HG03103 (cell line): ENCODE measurements around the gene MRPL49.
"Not testable (repeated sequence)": the region's sequence is repeated elsewhere in the genome, so short reads cannot be mapped to it uniquely, and the experiment has no call there.

ENCODE experiments used
- ATAC-seq: cut with Tn5 transposase; IDR thresholded peaks from one replicate; pipeline ENCODE4 v1.9.1; 2021; ENCODE audit warnings: low read depth; ENCODE audit not compliant: unreplicated experiment

The MRPL49 gene

GRCh38 chr11:65132238-65132987, 10.3 kb downstream of the MRPL49 start:
- ATAC-seq, result peak; percentile 40

GRCh38 chr11:65132988-65133700, 11.0 kb downstream of the MRPL49 start:
- no peak for ATAC-seq

DNA sequence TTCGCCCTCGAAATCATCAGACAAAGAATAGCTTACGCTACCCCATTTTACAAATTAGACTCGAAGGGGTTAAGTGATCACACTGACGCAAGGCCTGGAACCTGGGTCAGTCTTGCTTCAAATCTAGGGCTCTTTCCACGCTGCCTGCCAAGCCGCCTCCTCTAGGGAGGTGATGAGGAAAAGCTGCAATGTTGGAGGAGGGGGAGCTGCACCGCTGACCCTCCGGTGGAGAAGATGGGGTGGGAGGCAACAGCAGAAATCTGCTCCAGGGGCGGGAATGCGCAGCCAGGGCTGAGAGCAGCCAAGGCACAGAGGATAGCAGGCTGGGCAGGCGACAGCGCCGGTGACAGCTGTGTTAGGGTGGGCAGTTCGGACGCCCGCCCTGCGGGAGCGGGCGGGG, 11.6 kb downstream of the MRPL49 start:
- no peak for ATAC-seq

- peak; percentile 44 for ATAC-seq
These were observed 12.3 kb downstream of the MRPL49 start, which contains the start of gene SYVN1 for GRCh38 chr11:65134240-65134951. Gene SYVN1 (minus strand): TSS chr11:65134519. CDS start chr11:65133601, 918 bp downstream.

GRCh38 chr11:65134952-65135632, 13.0 kb downstream of the MRPL49 start:
- ATAC-seq, result peak; percentile 58

DNA sequence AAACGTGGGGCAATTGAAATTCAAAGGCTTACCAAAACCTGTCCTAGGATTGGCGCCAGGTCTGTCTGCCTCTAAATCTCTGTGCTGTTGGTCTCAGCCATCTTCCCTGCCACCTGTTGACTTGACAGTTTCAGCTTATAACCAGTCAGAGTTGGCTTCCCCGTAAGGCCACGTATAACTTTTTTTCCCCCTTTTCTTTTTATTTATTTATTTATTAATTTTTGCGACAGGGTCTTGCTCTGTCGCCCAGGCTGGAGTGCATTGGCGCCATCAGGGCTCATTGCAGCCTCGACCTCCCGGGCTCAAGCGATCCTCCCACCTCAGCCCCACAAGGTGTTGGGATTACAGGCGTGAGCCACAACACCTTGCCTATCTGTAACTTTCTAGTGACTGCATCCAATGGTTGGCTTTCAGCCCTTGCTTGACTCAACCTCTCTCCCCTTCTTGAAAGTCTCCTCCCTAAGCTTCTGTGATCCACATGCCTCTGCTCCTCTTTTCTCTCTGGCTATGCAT, 13.6 kb downstream of the MRPL49 start:
- ATAC-seq, result no peak

DNA sequence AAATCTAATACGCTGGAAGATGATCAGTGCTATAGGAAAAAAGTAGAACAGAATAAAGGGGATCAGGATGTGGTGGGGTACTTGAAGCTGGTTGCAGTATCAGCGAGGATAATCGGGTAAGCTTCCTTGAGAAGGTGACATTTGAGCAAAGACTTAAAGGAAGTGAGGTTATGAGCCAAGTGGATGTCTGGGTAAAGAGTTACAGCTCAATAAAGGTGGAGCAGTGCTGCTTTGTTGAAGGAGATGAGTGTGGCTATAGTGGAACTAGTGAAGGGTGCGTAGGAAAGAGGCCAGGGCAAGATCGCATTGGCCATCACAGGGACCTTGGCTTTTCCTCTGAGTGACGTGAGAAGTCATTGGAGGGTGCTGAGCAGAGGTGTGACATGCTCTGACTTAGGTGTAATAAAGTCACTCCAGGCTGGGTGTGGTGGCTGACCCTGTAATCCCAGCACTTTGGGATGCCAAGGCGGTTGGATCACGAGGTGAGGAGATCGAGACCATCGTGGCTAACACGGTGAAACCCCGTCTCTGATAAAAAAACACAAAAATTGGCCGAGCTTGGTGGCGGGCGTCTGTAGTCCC, 14.5 kb downstream of the MRPL49 start:
- no peak for ATAC-seq

- ATAC-seq, result no peak
These were observed 19.9 kb downstream of the MRPL49 start for GRCh38 chr11:65141896-65142494.

- no peak for ATAC-seq
These were observed 25.4 kb downstream of the MRPL49 start for GRCh38 chr11:65147352-65148075.

DNA sequence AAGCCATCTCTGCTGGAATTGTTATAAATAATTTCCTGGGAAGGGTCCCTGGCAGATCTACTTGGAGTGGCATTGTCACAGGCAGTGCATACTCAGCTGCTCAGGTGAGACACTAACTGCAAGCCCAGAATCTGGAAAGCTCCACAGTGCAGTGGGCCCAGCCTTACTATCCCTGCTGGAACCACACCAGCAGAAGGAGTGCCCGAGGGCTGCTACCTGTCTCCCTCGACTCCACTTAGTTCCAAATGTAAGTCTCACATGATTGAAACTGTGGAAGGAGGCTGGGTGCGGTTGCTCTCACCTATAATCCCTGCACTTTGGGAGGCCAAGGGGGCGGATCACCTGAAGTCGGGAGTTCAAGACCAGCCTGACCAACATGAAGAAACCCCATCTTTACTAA, 26.5 kb downstream of the MRPL49 start:
- no peak for ATAC-seq

- ATAC-seq, result not testable (repeated sequence)
These were observed 28.0 kb downstream of the MRPL49 start for GRCh38 chr11:65150131-65150508.

DNA sequence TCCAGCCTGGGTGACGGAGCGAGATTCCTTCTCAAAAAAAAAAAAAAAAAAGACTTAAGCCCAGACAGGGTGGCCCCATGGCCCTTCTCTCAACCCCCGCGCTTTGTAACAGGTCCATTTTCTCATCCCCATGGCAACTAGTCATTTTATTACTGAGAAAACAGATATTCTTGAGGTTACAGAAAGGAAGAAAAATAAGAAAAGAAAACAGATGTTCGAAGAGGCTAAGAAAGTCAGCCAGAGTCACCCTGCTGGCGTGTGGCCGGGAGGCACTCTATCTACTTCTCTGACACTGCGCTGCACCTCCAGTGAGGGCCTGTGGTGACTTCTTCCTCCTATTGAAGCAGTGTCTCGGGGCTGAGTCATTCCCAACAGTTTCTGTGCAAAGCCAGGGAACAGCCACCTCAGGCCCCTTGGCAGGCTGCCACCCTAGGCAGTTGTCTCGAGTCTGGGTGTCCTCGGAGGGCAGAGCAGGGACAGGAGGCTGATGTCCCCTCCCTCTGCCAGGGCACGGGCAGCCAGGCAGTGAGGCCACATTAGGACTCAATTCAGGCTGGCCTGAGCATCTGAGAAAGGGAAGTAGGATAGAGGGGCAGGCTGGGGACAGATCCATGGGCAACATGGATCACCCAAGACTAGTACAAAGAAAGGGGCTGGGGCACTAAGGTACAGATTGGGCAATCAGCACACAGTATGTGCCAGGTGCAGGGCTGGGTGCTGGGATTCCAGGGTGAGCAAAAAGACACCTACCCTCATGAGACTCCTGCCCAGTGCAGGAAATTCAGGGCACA, 28.6 kb downstream of the MRPL49 start:
- ATAC-seq, result no peak

DNA sequence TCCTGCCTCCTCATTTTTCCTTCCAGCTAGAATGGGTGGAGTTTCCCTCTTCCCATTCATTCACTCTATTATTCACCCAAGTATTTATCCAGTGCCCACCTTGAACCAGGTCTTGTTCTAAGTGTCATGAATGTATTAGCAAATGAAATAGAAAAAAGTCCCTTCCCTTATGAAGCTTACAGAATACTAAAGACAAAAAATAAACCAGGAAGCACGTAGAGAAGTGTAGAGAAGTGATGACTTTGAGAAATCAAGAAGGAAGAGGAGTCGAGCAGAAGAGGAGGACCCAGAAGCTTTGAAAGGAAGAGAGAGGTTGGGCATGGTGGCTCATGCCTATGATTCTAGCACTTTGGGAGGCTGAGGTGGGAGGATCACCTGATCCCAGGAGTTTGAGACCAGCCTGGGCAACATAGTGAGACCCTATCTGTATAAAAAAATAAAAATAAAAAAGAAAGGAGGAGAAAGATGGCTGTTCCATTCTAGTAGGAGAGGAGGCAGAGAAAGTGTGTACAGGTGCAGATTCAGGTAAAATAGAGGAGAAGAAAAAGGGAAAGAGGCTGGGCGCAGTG, 29.3 kb downstream of the MRPL49 start:
- ATAC-seq, result no peak

- ATAC-seq, result no peak
These were observed 30.0 kb downstream of the MRPL49 start for GRCh38 chr11:65152122-65152521.

- ATAC-seq, result no peak
These were observed 34.1 kb downstream of the MRPL49 start for GRCh38 chr11:65156256-65156655.

DNA sequence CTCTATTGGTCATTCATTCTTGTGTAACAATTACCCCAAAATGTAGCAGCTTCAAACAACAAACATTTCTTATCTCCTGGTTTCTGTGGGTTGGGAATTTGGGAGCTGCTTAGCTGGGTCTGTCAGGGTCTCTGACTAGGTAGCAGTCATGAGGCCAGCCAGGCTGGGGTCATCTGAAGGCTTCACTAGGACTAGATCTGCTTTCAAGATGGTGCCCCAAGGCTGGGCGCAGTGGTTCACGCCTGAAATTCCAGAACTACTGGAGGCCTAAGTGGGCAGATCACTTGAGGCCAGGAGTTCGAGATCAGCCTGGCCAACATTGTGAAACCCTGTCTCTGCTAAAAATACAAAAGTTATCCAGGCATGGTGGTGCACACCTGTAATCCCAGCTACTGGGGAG, 34.8 kb downstream of the MRPL49 start:
- no peak for ATAC-seq

DNA sequence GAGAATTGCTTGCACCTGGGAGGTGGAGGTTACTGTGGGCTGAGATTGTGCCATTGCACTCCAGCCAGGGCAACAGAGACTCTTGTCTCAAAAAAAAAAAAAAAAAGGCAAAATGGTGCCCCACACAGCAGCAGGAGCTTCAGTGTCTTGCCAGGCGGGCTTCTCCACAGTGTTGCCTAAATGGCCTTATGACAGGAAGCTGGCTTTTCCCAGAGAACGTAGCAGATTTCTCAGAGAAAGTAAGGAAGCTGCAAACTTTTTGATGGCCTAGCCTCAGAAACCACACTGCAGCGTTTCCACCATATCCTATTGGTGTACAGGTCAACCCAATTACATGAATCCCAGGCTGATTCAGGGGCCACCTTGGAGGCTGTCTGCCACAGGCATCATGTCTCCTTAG, 35.2 kb downstream of the MRPL49 start:
- no peak for ATAC-seq

- no peak for ATAC-seq
These were observed 36.9 kb downstream of the MRPL49 start for GRCh38 chr11:65159012-65159411.
